Peyer's patch (tissue), 4 donors: Measurements from ENCODE around the gene NGFR. TPM values are rescaled to one million over a fixed set of nuclear protein-coding genes. Genes with fewer than 3 reads are reported as not detected.

ENCODE experiments used
- DNase-seq, 3 donors: peaks; one replicate each; pipeline ENCODE4 v3.0.0-alpha.2; 2017 to 2019
- H3K27ac ChIP-seq, 4 donors: fragments of 200-600 bp; sonication (generic); one replicate each; pipeline ENCODE4 v1.5.1; 2016 to 2019
- H3K27me3 ChIP-seq, 2 donors: fragments of 200-600 bp; sonication (generic); one replicate each; pipeline ENCODE4 v1.5.1; 2019
- H3K36me3 ChIP-seq, 3 donors: fragments of 200-600 bp; sonication (generic); one replicate each; pipeline ENCODE4 v1.5.1; 2016 to 2019
- H3K4me1 ChIP-seq, 4 donors: fragments of 200-600 bp; sonication (generic); one replicate each; pipeline ENCODE4 v1.5.1; 2016 to 2019
- H3K4me3 ChIP-seq, 4 donors: fragments of 200-600 bp; sonication (generic); 1 replicate in 3 of 4; 2 replicates in 1 of 4; pipeline ENCODE4 v1.5.1; 2016 to 2019; ENCODE audit warnings: mild to moderate bottlenecking in 1 of 4
- H3K9me3 ChIP-seq, 4 donors: fragments of 200-600 bp; sonication (generic); one replicate each; pipeline ENCODE4 v1.5.1; 2016 to 2019; ENCODE audit warnings: mild to moderate bottlenecking in 1 of 4
- POLR2A ChIP-seq, 2 donors: fragments of 450-650 bp; IDR thresholded peaks; one replicate each; pipeline ENCODE4 v1.5.1; 2017; ENCODE audit warnings: antibody characterized with exemption in 2 of 2, mild to moderate bottlenecking in 2 of 2, moderate library complexity in 2 of 2
- total RNA-seq, 4 donors: library from RNA; depleted of rRNA; stranded (reverse); fragments of >200 nt; gene quantifications; one replicate each; pipeline ENCODE4 v1.1.0, GENCODE V29; 2016
- TF ChIP-seq, protein P1 (sequence below), 6 experiments: fragments of 450-650 bp in 4 of 6; fragments of 200-600 bp in 2 of 6; sonication (generic) in 1 of 6; IDR thresholded peaks; one replicate each; pipeline ENCODE4 v1.5.1; 2017 to 2019; ENCODE audit warnings: antibody characterized with exemption in 6 of 6, mild to moderate bottlenecking in 3 of 6, moderate library complexity in 1 of 6

Gene NGFR
- total RNA-seq, 4 donors from 2014 or later, result 0.70 to 1.9 (median 1.5) TPM; not detected in 1

GRCh38 chr17:49521088-49521450 lies 26.0 kb downstream of the NGFR start:
- H3K27ac ChIP-seq, result no peak overlapping the region
- no peaks in the 10 kb centered on the region for H3K9me3 ChIP-seq
- H3K36me3 ChIP-seq, result no peaks in the 10 kb centered on the region
- no peak overlapping the region for H3K4me3 ChIP-seq
- no peaks in the 10 kb centered on the region for H3K27me3 ChIP-seq
- peaks cover 0 to 6% (median 0%) of the 10 kb centered on the region in 4 donors for H3K4me1 ChIP-seq
- DNase-seq, result peak in 1 of 3 donors; percentile 33
- TF ChIP-seq, protein P1, sequence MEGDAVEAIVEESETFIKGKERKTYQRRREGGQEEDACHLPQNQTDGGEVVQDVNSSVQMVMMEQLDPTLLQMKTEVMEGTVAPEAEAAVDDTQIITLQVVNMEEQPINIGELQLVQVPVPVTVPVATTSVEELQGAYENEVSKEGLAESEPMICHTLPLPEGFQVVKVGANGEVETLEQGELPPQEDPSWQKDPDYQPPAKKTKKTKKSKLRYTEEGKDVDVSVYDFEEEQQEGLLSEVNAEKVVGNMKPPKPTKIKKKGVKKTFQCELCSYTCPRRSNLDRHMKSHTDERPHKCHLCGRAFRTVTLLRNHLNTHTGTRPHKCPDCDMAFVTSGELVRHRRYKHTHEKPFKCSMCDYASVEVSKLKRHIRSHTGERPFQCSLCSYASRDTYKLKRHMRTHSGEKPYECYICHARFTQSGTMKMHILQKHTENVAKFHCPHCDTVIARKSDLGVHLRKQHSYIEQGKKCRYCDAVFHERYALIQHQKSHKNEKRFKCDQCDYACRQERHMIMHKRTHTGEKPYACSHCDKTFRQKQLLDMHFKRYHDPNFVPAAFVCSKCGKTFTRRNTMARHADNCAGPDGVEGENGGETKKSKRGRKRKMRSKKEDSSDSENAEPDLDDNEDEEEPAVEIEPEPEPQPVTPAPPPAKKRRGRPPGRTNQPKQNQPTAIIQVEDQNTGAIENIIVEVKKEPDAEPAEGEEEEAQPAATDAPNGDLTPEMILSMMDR (IDR thresholded peaks at IDR 0.05), result no peak
- no peak for TF ChIP-seq POLR2A (IDR thresholded peaks at IDR 0.05)

DNA sequence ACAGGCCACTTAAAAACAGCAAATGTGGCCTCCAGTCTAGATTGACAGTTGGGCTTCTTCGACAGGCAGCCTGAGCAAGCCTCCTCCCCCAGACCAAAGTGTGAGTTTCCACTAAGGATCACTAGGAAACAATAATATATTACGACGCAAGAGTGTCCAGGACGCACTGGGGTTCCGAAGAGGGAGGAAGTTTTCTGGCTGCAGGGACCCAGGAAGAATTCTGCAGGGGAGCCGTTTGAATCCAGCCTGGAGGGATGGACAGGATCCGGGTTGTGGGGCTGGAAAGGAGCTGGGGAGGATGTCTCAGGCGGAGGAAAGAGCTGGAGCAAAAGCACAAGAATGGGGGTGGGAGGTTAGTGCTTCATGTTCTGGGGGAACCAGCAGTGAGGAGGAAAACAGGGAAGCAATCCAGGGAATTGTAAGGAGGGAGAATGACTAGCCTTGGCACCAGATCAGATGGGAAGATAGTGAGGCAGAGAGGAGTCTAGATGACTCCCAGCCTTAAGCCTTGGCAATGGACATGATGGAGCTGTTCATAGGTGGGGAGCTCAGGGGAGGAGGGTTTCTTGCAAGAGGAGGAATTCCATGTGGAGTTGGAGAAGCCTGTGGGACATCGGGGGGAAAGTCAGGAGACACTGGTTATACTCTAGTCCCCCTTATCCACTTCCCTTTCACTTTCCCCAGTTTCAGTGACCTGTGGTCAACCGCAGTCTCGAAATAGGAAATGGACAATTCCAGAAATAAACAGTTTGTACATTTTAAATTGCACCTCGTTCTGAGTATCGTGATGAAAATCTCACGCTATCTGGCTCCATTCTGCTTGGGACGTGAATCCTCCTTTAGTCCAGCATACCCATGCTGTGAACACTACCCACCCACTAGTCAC lies 26.6 kb downstream of the NGFR start:
- no peaks in the 10 kb centered on the region for H3K9me3 ChIP-seq
- H3K4me3 ChIP-seq, result no peak overlapping the region
- H3K36me3 ChIP-seq, result no peaks in the 10 kb centered on the region
- TF ChIP-seq POLR2A (IDR thresholded peaks at IDR 0.05), result no peak
- H3K27me3 ChIP-seq, result no peaks in the 10 kb centered on the region
- DNase-seq, result peak in 1 of 3 donors; percentile 15
- H3K27ac ChIP-seq, result no peak overlapping the region
- no peaks in the 10 kb centered on the region for H3K4me1 ChIP-seq

DNA sequence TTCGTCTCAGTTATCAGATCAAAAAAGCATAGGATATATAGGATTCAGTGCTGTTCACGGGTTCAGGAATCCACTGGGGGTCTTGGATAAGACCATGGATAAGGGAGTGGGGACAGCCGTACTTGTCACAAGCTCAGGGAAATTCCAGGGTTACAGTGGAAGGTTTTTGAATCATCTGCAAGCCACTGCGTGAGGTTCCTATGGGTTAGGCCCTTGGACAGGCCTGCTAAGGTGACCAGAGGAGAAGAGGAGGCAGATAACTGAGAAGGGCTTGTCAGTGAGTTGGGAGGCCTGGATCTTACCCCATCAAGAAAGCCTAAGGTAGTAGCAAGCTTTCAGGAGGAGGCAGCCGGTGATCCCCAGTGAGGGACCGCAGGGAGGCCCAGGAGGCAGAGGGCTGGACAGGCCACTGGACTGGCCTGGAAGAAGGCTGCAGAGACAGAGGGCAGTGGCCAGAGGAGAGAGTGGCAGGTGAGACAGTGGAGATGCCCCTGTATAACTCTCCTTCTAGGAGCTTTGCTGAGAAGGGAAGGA lies 27.3 kb downstream of the NGFR start:
- Histone ChIP-seq H3K27ac (no peak overlapping the region), H3K9me3 (no peaks in the 10 kb centered on the region)

DNA sequence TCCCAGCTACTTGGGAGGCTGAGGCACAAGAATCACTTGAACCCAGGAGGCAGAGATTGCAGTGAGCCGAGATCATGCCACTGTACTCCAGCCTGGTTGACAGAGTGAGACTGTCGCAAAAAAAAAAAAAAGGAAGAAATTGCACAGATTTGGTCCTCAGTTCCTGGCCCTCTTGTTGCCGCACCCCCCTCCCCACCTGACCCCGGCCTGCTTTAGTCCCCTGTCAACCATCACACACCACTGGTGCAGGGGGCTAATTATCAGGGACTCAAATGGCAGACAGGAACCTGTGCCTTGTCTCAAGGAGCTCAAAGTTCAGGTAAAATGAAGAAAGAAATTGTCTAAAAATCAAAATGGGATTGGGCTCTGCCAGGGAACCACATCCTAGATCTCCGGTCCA lies 28.1 kb downstream of the NGFR start:
- DNase-seq, result peak in 1 of 3 donors; percentile 17
- Histone ChIP-seq H3K4me3 (no peak overlapping the region), H3K4me1 (no peaks in the 10 kb centered on the region), H3K27ac (no peak overlapping the region), H3K36me3 (no peaks in the 10 kb centered on the region), H3K9me3 (no peaks in the 10 kb centered on the region), H3K27me3 (no peaks in the 10 kb centered on the region)
- TF ChIP-seq POLR2A (IDR thresholded peaks at IDR 0.05), result no peak
- TF ChIP-seq, protein P1 (IDR thresholded peaks at IDR 0.05), result no peak

More for the DNA sequence above, 27.3 kb downstream of the NGFR start:
- no peak for TF ChIP-seq POLR2A (IDR thresholded peaks at IDR 0.05)
- TF ChIP-seq, protein P1 (IDR thresholded peaks at IDR 0.05), result no peak
- no peaks in the 10 kb centered on the region for H3K4me1 ChIP-seq
- H3K36me3 ChIP-seq, result no peaks in the 10 kb centered on the region
- H3K4me3 ChIP-seq, result no peak overlapping the region
- DNase-seq, result peak in 1 of 3 donors; percentile 13
- H3K27me3 ChIP-seq, result no peaks in the 10 kb centered on the region

DNA sequence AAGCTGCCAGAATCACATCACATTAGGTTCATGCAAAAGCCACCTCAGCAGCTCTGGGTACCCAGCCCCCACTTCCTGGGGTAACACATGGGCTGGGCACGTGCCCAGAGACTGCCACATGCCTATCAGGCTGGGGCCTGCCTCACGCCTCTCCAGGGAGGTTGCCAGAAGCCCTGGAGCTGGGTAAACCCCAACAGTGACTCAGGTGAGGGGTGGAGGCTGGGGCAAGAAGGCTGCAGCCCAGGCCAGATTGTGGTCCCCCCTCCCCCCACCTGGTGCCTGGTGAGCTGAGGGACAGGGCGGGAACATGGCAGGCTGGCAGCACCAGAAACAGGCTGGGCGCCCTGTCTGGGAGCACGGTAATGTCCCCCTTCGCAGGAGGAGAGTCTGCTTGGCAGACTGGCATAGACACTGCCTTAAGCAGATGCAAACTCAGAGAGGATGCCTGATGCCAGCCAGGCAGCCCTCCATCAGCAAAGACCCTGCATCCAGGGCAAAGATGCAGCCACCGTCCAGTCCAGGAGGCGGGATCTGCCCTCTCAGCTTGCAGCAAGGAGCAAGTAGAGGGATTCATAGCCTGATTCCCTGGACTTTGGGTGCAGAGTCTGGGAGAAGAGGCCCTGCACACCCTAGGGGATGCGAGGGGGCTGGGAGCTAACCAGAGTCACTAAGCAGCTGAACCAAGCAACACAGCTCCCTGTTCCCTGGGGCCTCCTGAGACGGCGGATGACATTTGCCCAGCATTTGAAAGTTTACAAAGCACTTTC lies 28.8 kb downstream of the NGFR start:
- Histone ChIP-seq H3K27ac (no peak overlapping the region), H3K36me3 (no peaks in the 10 kb centered on the region), H3K4me3 (no peak overlapping the region), H3K27me3 (no peaks in the 10 kb centered on the region), H3K4me1 (no peaks in the 10 kb centered on the region), H3K9me3 (no peaks in the 10 kb centered on the region)
- peak in 2 of 3 donors; percentile 31 to 34 for DNase-seq
- TF ChIP-seq POLR2A (IDR thresholded peaks at IDR 0.05), result no peak
- TF ChIP-seq, protein P1 (IDR thresholded peaks at IDR 0.05), result no peak
